ENCODE data around the gene PLEKHA6. TPM values are rescaled to one million over a fixed set of nuclear protein-coding genes. Genes with fewer than 3 reads are reported as not detected.

Gene PLEKHA6
- total RNA-seq, 1 donor from 2014 or later, result 0.07 TPM

DNA sequence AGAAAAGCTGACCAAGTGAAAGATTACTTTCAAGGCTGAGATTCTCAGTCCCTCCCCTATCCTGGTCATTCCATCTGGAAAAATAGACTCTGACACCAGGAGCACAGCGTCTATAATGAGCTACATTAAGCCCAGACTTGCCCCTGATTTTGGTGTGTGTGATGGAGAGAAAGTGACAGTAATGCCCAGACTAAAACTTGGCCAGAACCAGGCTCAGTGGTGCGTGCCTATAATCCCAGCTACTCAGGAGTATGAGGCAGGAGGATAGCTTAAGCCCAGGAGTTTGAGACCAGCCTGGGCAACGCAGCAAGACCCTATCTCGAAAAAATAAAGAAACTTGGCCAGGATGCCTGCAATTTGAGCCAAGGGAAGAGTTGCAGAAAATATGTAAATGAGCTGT, 15.9 kb downstream of the PLEKHA6 start:
- Mint-ChIP-seq H3K27me3 (peaks cover 11% of the 10 kb centered on the region), H3K36me3 (ENCODE audit: low read depth) (no peaks in the 10 kb centered on the region), H3K4me1 (no peaks in the 10 kb centered on the region), H3K9me3 (no peaks in the 10 kb centered on the region), H3K4me3 (no peak overlapping the region), H3K27ac (no peak overlapping the region)
- intact Hi-C loops (cut with micrococcal nuclease), result no loop called here
- DNase-seq, result no peak

DNA sequence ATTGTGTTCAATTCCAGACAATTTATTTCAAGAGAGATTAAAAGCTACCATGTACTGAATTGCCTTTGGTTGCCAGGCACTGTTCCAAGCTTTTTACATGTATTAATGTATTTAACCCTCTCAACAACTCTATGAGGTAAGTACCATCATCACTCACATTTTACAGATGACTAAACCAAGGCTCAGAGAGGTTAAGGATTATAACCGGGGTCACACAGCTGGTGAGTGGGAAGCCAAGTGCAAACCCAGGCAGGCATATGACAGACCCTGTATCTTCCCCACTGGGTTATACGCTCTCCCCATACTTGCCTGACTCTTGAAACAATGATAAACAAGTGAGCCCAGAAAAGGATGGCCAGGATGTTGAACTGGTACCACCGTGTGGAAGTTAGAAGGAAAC, 16.5 kb downstream of the PLEKHA6 start:
- intact Hi-C loops (cut with micrococcal nuclease), result no loop called here
- H3K4me1 Mint-ChIP-seq, result no peaks in the 10 kb centered on the region
- H3K4me3 Mint-ChIP-seq, result no peak overlapping the region
- H3K27me3 Mint-ChIP-seq, result peaks cover 14% of the 10 kb centered on the region
- no peak for DNase-seq
- H3K27ac Mint-ChIP-seq, result no peak overlapping the region
- no peaks in the 10 kb centered on the region for H3K36me3 Mint-ChIP-seq (ENCODE audit: low read depth)
- H3K9me3 Mint-ChIP-seq, result no peaks in the 10 kb centered on the region

GRCh38 chr1:204342310-204342709, 17.4 kb downstream of the PLEKHA6 start:
- Mint-ChIP-seq H3K4me1 (no peaks in the 10 kb centered on the region), H3K9me3 (no peaks in the 10 kb centered on the region), H3K27ac (no peak overlapping the region), H3K27me3 (peaks cover 15% of the 10 kb centered on the region), H3K4me3 (no peak overlapping the region), H3K36me3 (ENCODE audit: low read depth) (no peaks in the 10 kb centered on the region)
- DNase-seq, result no peak
- intact Hi-C loops (cut with micrococcal nuclease), result no loop called here

- Mint-ChIP-seq H3K27ac (no peak overlapping the region), H3K9me3 (no peaks in the 10 kb centered on the region), H3K36me3 (ENCODE audit: low read depth) (no peaks in the 10 kb centered on the region), H3K27me3 (peaks cover 14% of the 10 kb centered on the region), H3K4me3 (no peak overlapping the region), H3K4me1 (no peaks in the 10 kb centered on the region)
- intact Hi-C loops (cut with micrococcal nuclease), result no loop called here
- no peak for DNase-seq
These were observed 18.3 kb downstream of the PLEKHA6 start for GRCh38 chr1:204341380-204341779.

GRCh38 chr1:204340081-204340889, 19.4 kb downstream of the PLEKHA6 start:
- no peaks in the 10 kb centered on the region for H3K9me3 Mint-ChIP-seq
- intact Hi-C loops (cut with micrococcal nuclease), result no loop called here
- no peak for DNase-seq
- peaks cover 14% of the 10 kb centered on the region for H3K27me3 Mint-ChIP-seq
- no peaks in the 10 kb centered on the region for H3K36me3 Mint-ChIP-seq (ENCODE audit: low read depth)
- no peak overlapping the region for H3K4me3 Mint-ChIP-seq
- H3K27ac Mint-ChIP-seq, result no peak overlapping the region
- H3K4me1 Mint-ChIP-seq, result no peaks in the 10 kb centered on the region

- Mint-ChIP-seq H3K4me1 (no peaks in the 10 kb centered on the region), H3K9me3 (no peaks in the 10 kb centered on the region), H3K36me3 (ENCODE audit: low read depth) (no peaks in the 10 kb centered on the region), H3K27ac (no peak overlapping the region), H3K4me3 (no peak overlapping the region), H3K27me3 (peaks cover 14% of the 10 kb centered on the region)
- intact Hi-C loops (cut with micrococcal nuclease), result no loop called here
- DNase-seq, result no peak
These were observed 20.2 kb downstream of the PLEKHA6 start for GRCh38 chr1:204339541-204339940.

GRCh38 chr1:204338997-204339396, 20.7 kb downstream of the PLEKHA6 start:
- no peak overlapping the region for H3K4me3 Mint-ChIP-seq
- H3K36me3 Mint-ChIP-seq (ENCODE audit: low read depth), result no peaks in the 10 kb centered on the region
- peaks cover 14% of the 10 kb centered on the region for H3K27me3 Mint-ChIP-seq
- DNase-seq, result no peak
- H3K9me3 Mint-ChIP-seq, result no peaks in the 10 kb centered on the region
- intact Hi-C loops (cut with micrococcal nuclease), result no loop called here
- H3K27ac Mint-ChIP-seq, result no peak overlapping the region
- H3K4me1 Mint-ChIP-seq, result no peaks in the 10 kb centered on the region

GRCh38 chr1:204338360-204338759, 21.4 kb downstream of the PLEKHA6 start:
- Mint-ChIP-seq H3K36me3 (ENCODE audit: low read depth) (no peaks in the 10 kb centered on the region), H3K4me1 (no peaks in the 10 kb centered on the region), H3K27me3 (peaks cover 16% of the 10 kb centered on the region), H3K4me3 (no peak overlapping the region), H3K27ac (no peak overlapping the region), H3K9me3 (no peaks in the 10 kb centered on the region)
- intact Hi-C loops (cut with micrococcal nuclease), result no loop called here
- no peak for DNase-seq

- intact Hi-C loops (cut with micrococcal nuclease), result no loop called here
- no peaks in the 10 kb centered on the region for H3K36me3 Mint-ChIP-seq (ENCODE audit: low read depth)
- no peaks in the 10 kb centered on the region for H3K4me1 Mint-ChIP-seq
- no peak for DNase-seq
- no peaks in the 10 kb centered on the region for H3K9me3 Mint-ChIP-seq
- no peak overlapping the region for H3K27ac Mint-ChIP-seq
- peaks cover 14% of the 10 kb centered on the region for H3K27me3 Mint-ChIP-seq
- no peak overlapping the region for H3K4me3 Mint-ChIP-seq
These were observed 22.1 kb downstream of the PLEKHA6 start for GRCh38 chr1:204337583-204337982.

- H3K36me3 Mint-ChIP-seq (ENCODE audit: low read depth), result no peaks in the 10 kb centered on the region
- H3K4me1 Mint-ChIP-seq, result no peaks in the 10 kb centered on the region
- H3K4me3 Mint-ChIP-seq, result no peak overlapping the region
- H3K9me3 Mint-ChIP-seq, result no peaks in the 10 kb centered on the region
- intact Hi-C loops (cut with micrococcal nuclease), result no loop called here
- no peak for DNase-seq
- H3K27me3 Mint-ChIP-seq, result peaks cover 14% of the 10 kb centered on the region
- no peak overlapping the region for H3K27ac Mint-ChIP-seq
These were observed 22.7 kb downstream of the PLEKHA6 start for GRCh38 chr1:204337036-204337429.

GRCh38 chr1:204336421-204337035, 23.2 kb downstream of the PLEKHA6 start:
- H3K27ac Mint-ChIP-seq, result no peak overlapping the region
- H3K4me1 Mint-ChIP-seq, result no peaks in the 10 kb centered on the region
- H3K27me3 Mint-ChIP-seq, result peaks cover 14% of the 10 kb centered on the region
- intact Hi-C loops (cut with micrococcal nuclease), result no loop called here
- H3K36me3 Mint-ChIP-seq (ENCODE audit: low read depth), result no peaks in the 10 kb centered on the region
- no peak for DNase-seq
- no peaks in the 10 kb centered on the region for H3K9me3 Mint-ChIP-seq
- no peak overlapping the region for H3K4me3 Mint-ChIP-seq

- Mint-ChIP-seq H3K36me3 (ENCODE audit: low read depth) (no peaks in the 10 kb centered on the region), H3K27me3 (peaks cover 11% of the 10 kb centered on the region), H3K4me3 (no peak overlapping the region), H3K4me1 (no peaks in the 10 kb centered on the region), H3K27ac (no peak overlapping the region), H3K9me3 (no peaks in the 10 kb centered on the region)
- intact Hi-C loops (cut with micrococcal nuclease), result no loop called here
- no peak for DNase-seq
These were observed 24.2 kb downstream of the PLEKHA6 start for GRCh38 chr1:204335533-204335932.

- H3K36me3 Mint-ChIP-seq (ENCODE audit: low read depth), result no peaks in the 10 kb centered on the region
- peaks cover 11% of the 10 kb centered on the region for H3K27me3 Mint-ChIP-seq
- no peaks in the 10 kb centered on the region for H3K4me1 Mint-ChIP-seq
- H3K9me3 Mint-ChIP-seq, result no peaks in the 10 kb centered on the region
- no peak for DNase-seq
- intact Hi-C loops (cut with micrococcal nuclease), result no loop called here
- H3K4me3 Mint-ChIP-seq, result no peak overlapping the region
- no peak overlapping the region for H3K27ac Mint-ChIP-seq
These were observed 24.6 kb downstream of the PLEKHA6 start for GRCh38 chr1:204335085-204335484.

- intact Hi-C loops (cut with micrococcal nuclease), result no loop called here
- Mint-ChIP-seq H3K9me3 (no peaks in the 10 kb centered on the region), H3K27me3 (peaks cover 11% of the 10 kb centered on the region), H3K4me1 (no peaks in the 10 kb centered on the region), H3K4me3 (no peak overlapping the region), H3K36me3 (ENCODE audit: low read depth) (no peaks in the 10 kb centered on the region), H3K27ac (no peak overlapping the region)
- DNase-seq, result no peak
These were observed 25.3 kb downstream of the PLEKHA6 start for GRCh38 chr1:204334455-204334854.

DNA sequence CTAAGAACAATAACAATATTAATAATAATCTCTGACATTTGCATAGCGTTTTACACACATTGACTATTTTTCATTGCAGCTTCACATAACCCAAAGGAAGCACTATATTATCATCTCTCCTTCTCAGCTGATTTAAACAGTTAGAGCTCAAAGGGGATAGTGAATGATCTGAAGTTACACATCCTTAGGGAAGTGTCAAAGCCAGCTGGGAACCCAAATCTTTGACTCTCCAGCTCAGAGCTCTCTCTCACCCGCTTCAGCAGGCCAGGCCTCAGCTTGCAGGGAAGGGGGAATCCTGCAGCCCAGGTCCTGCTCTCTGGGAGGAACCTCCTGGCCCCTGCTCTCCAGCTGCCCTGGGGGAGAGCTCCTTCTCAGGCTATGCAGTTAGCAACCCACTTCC, 26.3 kb downstream of the PLEKHA6 start:
- intact Hi-C loops (cut with micrococcal nuclease), result no loop called here
- H3K27ac Mint-ChIP-seq, result no peak overlapping the region
- no peak for DNase-seq
- peaks cover 8% of the 10 kb centered on the region for H3K27me3 Mint-ChIP-seq
- H3K36me3 Mint-ChIP-seq (ENCODE audit: low read depth), result no peaks in the 10 kb centered on the region
- no peaks in the 10 kb centered on the region for H3K9me3 Mint-ChIP-seq
- no peaks in the 10 kb centered on the region for H3K4me1 Mint-ChIP-seq
- H3K4me3 Mint-ChIP-seq, result no peak overlapping the region
